HG02943 (cell line): Measurements from ENCODE around the gene APC.
"Not testable (repeated sequence)": the region's sequence is repeated elsewhere in the genome, so short reads cannot be mapped to it uniquely, and the experiment has no call there.

Source experiments
- ATAC-seq: cut with Tn5 transposase; IDR thresholded peaks from one replicate; pipeline ENCODE4 v1.9.1; 2021; ENCODE audit warnings: mild to moderate bottlenecking, low read depth, moderate library complexity; ENCODE audit not compliant: unreplicated experiment

Gene APC

GRCh38 chr5:112886975-112887374, 149.3 kb downstream of the APC start:
- ATAC-seq = no peak

- not testable (repeated sequence) for ATAC-seq
Measured at GRCh38 chr5:112892066-112892465, 154.4 kb downstream of the APC start.

- no peak for ATAC-seq
Measured at GRCh38 chr5:112892776-112893175, 155.1 kb downstream of the APC start.

- ATAC-seq = no peak
Measured at GRCh38 chr5:112895682-112896081, 158.0 kb downstream of the APC start.
